Measurements from ENCODE around the gene APBB2.

The APBB2 gene

DNA sequence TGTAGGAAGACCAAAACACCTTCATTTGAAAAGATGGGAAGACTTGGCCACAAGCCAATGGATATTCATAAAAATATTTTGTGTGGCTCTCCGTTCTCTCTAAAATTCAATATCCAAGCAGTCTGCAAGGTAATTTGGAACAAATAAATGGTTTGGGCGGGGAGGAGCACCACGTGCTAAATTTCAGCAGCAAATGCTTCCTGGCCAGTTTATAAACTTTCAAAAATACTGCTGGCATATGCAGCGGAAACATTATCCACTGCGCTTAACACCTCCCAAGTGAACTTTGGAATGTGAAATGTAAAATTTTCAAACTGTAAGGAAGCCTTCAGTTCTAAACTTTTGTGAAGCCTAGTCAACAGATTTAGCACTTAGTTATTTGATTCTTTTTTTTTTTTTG lies 273.6 kb downstream of the APBB2 start:
- TF ChIP-seq, protein P1, sequence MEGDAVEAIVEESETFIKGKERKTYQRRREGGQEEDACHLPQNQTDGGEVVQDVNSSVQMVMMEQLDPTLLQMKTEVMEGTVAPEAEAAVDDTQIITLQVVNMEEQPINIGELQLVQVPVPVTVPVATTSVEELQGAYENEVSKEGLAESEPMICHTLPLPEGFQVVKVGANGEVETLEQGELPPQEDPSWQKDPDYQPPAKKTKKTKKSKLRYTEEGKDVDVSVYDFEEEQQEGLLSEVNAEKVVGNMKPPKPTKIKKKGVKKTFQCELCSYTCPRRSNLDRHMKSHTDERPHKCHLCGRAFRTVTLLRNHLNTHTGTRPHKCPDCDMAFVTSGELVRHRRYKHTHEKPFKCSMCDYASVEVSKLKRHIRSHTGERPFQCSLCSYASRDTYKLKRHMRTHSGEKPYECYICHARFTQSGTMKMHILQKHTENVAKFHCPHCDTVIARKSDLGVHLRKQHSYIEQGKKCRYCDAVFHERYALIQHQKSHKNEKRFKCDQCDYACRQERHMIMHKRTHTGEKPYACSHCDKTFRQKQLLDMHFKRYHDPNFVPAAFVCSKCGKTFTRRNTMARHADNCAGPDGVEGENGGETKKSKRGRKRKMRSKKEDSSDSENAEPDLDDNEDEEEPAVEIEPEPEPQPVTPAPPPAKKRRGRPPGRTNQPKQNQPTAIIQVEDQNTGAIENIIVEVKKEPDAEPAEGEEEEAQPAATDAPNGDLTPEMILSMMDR (IDR thresholded peaks at IDR 0.05; ENCODE audit: poor library complexity, severe bottlenecking), result no peak
- DNase-seq (ENCODE audit: low spot score) (no peak), ATAC-seq (ENCODE audit: low read depth) (no peak)
- H3K4me3 ChIP-seq (ENCODE audit: severe bottlenecking), result no peak overlapping the region
- H3K36me3 ChIP-seq (ENCODE audit: low read depth), result peaks cover 75% of the 10 kb centered on the region
- H3K27ac ChIP-seq (ENCODE audit: poor library complexity, severe bottlenecking), result no peak overlapping the region
- H3K4me1 ChIP-seq (ENCODE audit: insufficient read depth, poor library complexity, severe bottlenecking), result no peaks in the 10 kb centered on the region
- H3K9me3 ChIP-seq (ENCODE audit: severe bottlenecking), result no peaks in the 10 kb centered on the region
- no peaks in the 10 kb centered on the region for H3K27me3 ChIP-seq (ENCODE audit: insufficient read depth, poor library complexity, severe bottlenecking)

DNA sequence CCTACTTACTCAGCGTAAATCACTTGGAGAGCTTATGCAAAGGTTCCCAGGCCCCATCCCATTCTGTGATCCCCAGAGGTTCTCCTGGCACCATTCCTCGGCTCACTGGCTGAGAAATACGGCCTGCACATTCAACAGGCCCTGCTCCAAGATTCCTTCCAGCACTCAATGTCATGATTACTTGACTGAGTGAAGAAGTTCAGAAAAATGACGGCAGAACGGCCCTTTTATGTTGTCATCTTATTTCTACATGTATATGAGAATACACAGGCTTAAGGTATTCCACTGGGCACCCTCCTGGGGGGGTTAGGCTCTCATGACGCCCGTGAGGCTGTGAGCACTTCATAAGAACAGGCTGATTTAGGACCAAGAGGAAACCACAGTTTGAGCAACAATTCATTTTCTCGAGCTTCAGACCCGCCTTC lies 274.0 kb downstream of the APBB2 start:
- DNase-seq (ENCODE audit: low spot score), result no peak
- Histone ChIP-seq H3K9me3 (ENCODE audit: severe bottlenecking) (no peaks in the 10 kb centered on the region), H3K27me3 (ENCODE audit: insufficient read depth, poor library complexity, severe bottlenecking) (no peaks in the 10 kb centered on the region), H3K27ac (ENCODE audit: poor library complexity, severe bottlenecking) (no peak overlapping the region), H3K36me3 (ENCODE audit: low read depth) (peaks cover 74% of the 10 kb centered on the region), H3K4me3 (ENCODE audit: severe bottlenecking) (no peak overlapping the region), H3K4me1 (ENCODE audit: insufficient read depth, poor library complexity, severe bottlenecking) (no peaks in the 10 kb centered on the region)
- TF ChIP-seq, protein P1 (IDR thresholded peaks at IDR 0.05; ENCODE audit: poor library complexity, severe bottlenecking), result no peak
- ATAC-seq (ENCODE audit: low read depth), result no peak

DNA sequence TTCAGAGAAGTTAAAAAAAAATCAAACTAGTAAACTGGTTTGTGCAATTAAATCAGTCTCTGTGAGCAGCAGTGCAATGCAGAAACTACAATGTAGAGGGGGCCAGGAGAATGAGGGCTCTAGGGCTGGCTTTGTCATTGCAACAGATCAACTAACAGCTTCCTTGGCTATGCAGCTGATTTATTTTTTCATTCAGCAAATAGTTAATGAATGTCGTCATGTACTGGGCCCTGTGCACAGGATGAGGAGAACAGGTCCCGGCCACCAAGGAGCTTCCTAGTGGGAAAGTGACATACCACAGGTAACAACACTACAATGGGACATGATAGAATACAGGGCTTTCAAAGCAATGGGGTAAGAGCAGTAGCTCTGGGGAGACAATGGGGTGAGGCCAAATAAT lies 274.5 kb downstream of the APBB2 start:
- H3K36me3 ChIP-seq (ENCODE audit: low read depth), result peaks cover 69% of the 10 kb centered on the region
- no peaks in the 10 kb centered on the region for H3K9me3 ChIP-seq (ENCODE audit: severe bottlenecking)
- no peaks in the 10 kb centered on the region for H3K4me1 ChIP-seq (ENCODE audit: insufficient read depth, poor library complexity, severe bottlenecking)
- TF ChIP-seq, protein P1 (IDR thresholded peaks at IDR 0.05; ENCODE audit: poor library complexity, severe bottlenecking), result no peak
- DNase-seq (ENCODE audit: low spot score) (no peak), ATAC-seq (ENCODE audit: low read depth) (no peak)
- no peak overlapping the region for H3K27ac ChIP-seq (ENCODE audit: poor library complexity, severe bottlenecking)
- H3K4me3 ChIP-seq (ENCODE audit: severe bottlenecking), result no peak overlapping the region
- H3K27me3 ChIP-seq (ENCODE audit: insufficient read depth, poor library complexity, severe bottlenecking), result no peaks in the 10 kb centered on the region

DNA sequence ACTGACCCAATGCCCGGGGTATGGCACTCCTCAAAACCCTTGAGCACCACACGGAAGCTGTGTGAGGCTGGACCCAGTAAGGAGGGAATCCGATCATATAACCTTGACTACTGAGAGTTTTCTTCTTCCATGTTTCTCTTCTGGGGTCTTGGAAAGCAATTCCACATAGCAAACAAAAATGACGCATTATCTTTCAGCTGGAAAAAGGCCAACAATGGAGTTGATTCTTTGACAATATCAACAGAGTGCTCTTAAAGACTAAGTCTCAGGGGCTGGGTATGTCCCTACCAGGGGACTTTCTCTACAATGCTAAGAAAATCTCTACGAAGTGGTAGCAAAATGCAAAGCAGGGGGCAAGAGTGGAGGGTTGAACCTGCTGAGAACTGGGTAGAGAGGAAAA lies 276.0 kb downstream of the APBB2 start:
- ATAC-seq (ENCODE audit: low read depth), result no peak
- DNase-seq (ENCODE audit: low spot score), result no peak
- no peaks in the 10 kb centered on the region for H3K9me3 ChIP-seq (ENCODE audit: severe bottlenecking)

DNA sequence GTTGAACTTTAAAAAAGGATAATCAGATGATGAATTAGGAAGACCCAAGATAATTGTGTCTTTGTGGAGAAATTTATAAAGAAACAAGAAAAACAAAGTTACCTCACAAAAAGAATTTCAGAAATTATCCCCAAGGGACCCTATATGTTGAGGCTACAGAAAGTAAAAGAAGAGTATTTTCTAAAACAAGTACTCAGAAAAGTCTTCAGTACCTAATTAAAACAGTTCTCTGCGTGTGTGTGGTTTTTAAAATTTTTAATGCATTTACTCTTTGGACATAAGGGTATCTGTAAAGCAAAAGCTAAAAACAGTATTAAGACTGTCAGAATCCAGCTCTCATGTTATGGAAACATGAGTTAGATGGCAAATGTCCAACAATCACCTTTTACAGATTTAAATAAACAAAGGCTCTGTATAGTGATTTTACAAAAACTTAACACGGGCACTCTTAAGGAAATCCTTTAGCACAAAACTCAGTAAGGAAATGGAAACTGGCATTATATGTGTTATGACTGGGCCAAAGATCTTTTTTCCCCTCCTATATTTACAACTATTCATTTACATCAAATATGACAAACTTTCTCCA lies 277.1 kb downstream of the APBB2 start:
- H3K4me3 ChIP-seq (ENCODE audit: severe bottlenecking), result no peak overlapping the region
- H3K27me3 ChIP-seq (ENCODE audit: insufficient read depth, poor library complexity, severe bottlenecking), result no peaks in the 10 kb centered on the region
- ATAC-seq (ENCODE audit: low read depth), result no peak
- H3K27ac ChIP-seq (ENCODE audit: poor library complexity, severe bottlenecking), result no peak overlapping the region
- TF ChIP-seq, protein P1 (IDR thresholded peaks at IDR 0.05; ENCODE audit: poor library complexity, severe bottlenecking), result no peak
- no peaks in the 10 kb centered on the region for H3K9me3 ChIP-seq (ENCODE audit: severe bottlenecking)
- DNase-seq (ENCODE audit: low spot score), result no peak
- H3K4me1 ChIP-seq (ENCODE audit: insufficient read depth, poor library complexity, severe bottlenecking), result no peaks in the 10 kb centered on the region
- H3K36me3 ChIP-seq (ENCODE audit: low read depth), result peaks cover 59% of the 10 kb centered on the region

More for the DNA sequence above, 276.0 kb downstream of the APBB2 start:
- peaks cover 66% of the 10 kb centered on the region for H3K36me3 ChIP-seq (ENCODE audit: low read depth)
- H3K27me3 ChIP-seq (ENCODE audit: insufficient read depth, poor library complexity, severe bottlenecking), result no peaks in the 10 kb centered on the region
- no peaks in the 10 kb centered on the region for H3K4me1 ChIP-seq (ENCODE audit: insufficient read depth, poor library complexity, severe bottlenecking)
- no peak overlapping the region for H3K27ac ChIP-seq (ENCODE audit: poor library complexity, severe bottlenecking)
- TF ChIP-seq, protein P1 (IDR thresholded peaks at IDR 0.05; ENCODE audit: poor library complexity, severe bottlenecking), result no peak
- H3K4me3 ChIP-seq (ENCODE audit: severe bottlenecking), result no peak overlapping the region

All from RWPE2 (cell line).